Activated CD8-positive, alpha-beta T cell treated with anti-CD3 and anti-CD28 coated beads, Interleukin-2, amount 10 ng/mL, durations not matched to agents 7 days and 5 days (primary cell): ENCODE measurements around the gene TMEM108. TPM values are rescaled to one million over a fixed set of nuclear protein-coding genes. Genes with fewer than 3 reads are reported as not detected.

Experiments used
- ATAC-seq: fragments of 150-1000 bp; cut with Tn5 transposase; one replicate; pipeline ENCODE4 v1.10.0; 2021; ENCODE audit warnings: moderate library complexity
- CTCF ChIA-PET: fragments of 350-600 bp; sonication (Branson Sonifier 250); formaldehyde crosslinking; loops from one replicate; lab custom pipeline; 2021; ENCODE audit warnings: antibody characterized with exemption; lab: Charles Lee
- POLR2A ChIA-PET: fragments of 350-600 bp; sonication (Branson Sonifier 250); formaldehyde crosslinking; loops from one replicate; lab custom pipeline; 2021; ENCODE audit warnings: antibody characterized with exemption; lab: Charles Lee
- DNase-seq: peaks from one replicate; pipeline ENCODE4 v3.0.0-alpha.2; 2020
- H3K27ac Mint-ChIP-seq: one replicate; pipeline ENCODE4 v1.8.0; 2021; ENCODE audit warnings: mild to moderate bottlenecking, mixed read lengths
- H3K27me3 Mint-ChIP-seq: one replicate; pipeline ENCODE4 v1.8.0; 2021; ENCODE audit warnings: low read depth, mixed read lengths
- H3K36me3 Mint-ChIP-seq: one replicate; pipeline ENCODE4 v1.8.0; 2021; ENCODE audit warnings: low read depth, mixed read lengths
- H3K4me1 Mint-ChIP-seq: one replicate; pipeline ENCODE4 v1.8.0; 2021; ENCODE audit warnings: low read depth, mixed read lengths
- H3K4me3 Mint-ChIP-seq: one replicate; pipeline ENCODE4 v1.8.0; 2021; ENCODE audit warnings: mild to moderate bottlenecking, mixed read lengths
- H3K9me3 Mint-ChIP-seq: one replicate; pipeline ENCODE4 v1.8.0; 2022; ENCODE audit warnings: mixed read lengths; ENCODE audit not compliant: insufficient read depth
- total RNA-seq, 2 experiments: library from RNA; stranded (reverse); gene quantifications; one replicate each; pipeline ENCODE4 v1.2.3, GENCODE V29; 2021

The TMEM108 gene
- total RNA-seq, 2 experiments from 2014 or later: not detected

GRCh38 chr3:133428552-133428951, 390.4 kb downstream of the TMEM108 start:
- H3K27ac Mint-ChIP-seq: no peak overlapping the region
- H3K9me3 Mint-ChIP-seq: no peaks in the 10 kb centered on the region
- no peaks in the 10 kb centered on the region for H3K27me3 Mint-ChIP-seq
- CTCF ChIA-PET: no interaction called here
- no peaks in the 10 kb centered on the region for H3K36me3 Mint-ChIP-seq
- peaks cover 2% of the 10 kb centered on the region for H3K4me1 Mint-ChIP-seq
- DNase-seq (no peak), ATAC-seq (no peak)
- H3K4me3 Mint-ChIP-seq: no peak overlapping the region
- POLR2A ChIA-PET: no interaction called here

DNA sequence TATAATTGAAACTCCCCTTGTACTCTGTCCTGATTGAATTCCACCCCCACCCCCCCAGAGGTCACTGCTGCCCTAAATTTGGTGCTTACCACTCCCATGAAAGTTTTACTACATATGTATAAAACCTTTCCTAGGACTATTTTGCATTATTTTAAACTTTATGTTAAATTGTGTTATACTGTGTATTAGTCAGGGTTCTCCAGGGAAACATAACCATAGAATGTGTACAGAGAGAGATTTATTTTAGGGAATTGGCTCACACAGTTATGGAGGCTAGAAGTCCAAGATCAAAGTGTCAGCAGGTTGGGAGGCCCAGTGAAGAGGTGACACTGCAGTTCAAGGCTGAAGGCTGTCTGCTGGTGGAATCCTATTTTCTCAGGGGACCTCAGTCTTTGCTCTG, 390.9 kb downstream of the TMEM108 start:
- POLR2A ChIA-PET: no interaction called here

DNA sequence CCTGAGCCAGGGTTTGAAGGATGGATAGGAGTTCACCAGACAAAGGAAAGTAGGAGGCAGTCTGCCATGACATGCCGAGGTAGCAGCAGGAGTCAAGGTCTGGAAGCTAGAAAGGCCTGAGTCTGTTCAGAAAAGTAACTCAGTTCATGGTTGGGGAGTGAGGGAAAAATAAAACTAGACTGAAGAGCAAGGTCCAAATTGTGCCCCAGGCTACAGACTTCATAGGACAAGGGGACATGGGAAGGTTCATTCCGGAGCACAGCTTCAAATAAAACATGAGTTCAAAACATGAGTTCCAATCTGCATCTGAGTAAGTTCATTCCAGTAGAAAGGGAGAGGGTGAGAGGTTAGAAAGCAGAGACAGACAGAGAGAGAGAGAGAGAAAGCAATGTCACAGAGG, 401.4 kb downstream of the TMEM108 start:
- CTCF ChIA-PET: no interaction called here
- peaks cover 6% of the 10 kb centered on the region for H3K9me3 Mint-ChIP-seq
- no peak for DNase-seq
- H3K4me3 Mint-ChIP-seq: no peak overlapping the region
- H3K27ac Mint-ChIP-seq: no peak overlapping the region
- peaks cover 9% of the 10 kb centered on the region for H3K36me3 Mint-ChIP-seq
- no peak for ATAC-seq
- POLR2A ChIA-PET: no interaction called here
- H3K4me1 Mint-ChIP-seq: peaks cover 23% of the 10 kb centered on the region
- no peaks in the 10 kb centered on the region for H3K27me3 Mint-ChIP-seq

More for the DNA sequence above, 390.9 kb downstream of the TMEM108 start:
- H3K4me3 Mint-ChIP-seq: no peak overlapping the region
- H3K27me3 Mint-ChIP-seq: no peaks in the 10 kb centered on the region
- DNase-seq (no peak), ATAC-seq (no peak)
- CTCF ChIA-PET: no interaction called here
- H3K9me3 Mint-ChIP-seq: no peaks in the 10 kb centered on the region
- H3K36me3 Mint-ChIP-seq: no peaks in the 10 kb centered on the region
- no peak overlapping the region for H3K27ac Mint-ChIP-seq
- H3K4me1 Mint-ChIP-seq: no peaks in the 10 kb centered on the region

DNA sequence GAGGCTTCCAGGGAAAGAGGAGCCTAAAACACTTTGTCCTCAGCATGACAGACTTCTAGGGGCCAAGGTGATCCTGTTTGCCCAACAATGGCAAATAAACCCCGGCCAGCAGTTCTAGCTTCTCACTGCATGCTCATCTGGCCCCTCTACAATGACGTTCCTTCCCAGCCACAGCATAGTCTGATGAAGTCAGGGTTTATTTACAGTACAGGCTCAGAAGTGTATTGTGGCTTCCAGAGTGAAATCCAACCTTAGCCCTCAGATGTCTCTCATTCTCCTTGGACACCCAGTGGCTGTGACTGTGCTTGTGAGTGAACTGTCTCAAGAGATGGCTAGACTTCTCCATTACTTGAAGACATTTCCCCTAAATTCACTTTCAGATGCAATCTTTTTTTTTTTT, 402.5 kb downstream of the TMEM108 start:
- ChIA-PET CTCF (interaction anchor here (1.4 to 1.7 kb wide), 2 partner anchors 17 to 709 kb away, joined by 5 to 8 read pairs; no protein-coding TSS in a partner anchor), POLR2A (no interaction called here)
- ATAC-seq (no peak), DNase-seq (no peak)
- peaks cover 9% of the 10 kb centered on the region for H3K36me3 Mint-ChIP-seq
- H3K27ac Mint-ChIP-seq: no peak overlapping the region
- H3K4me3 Mint-ChIP-seq: no peak overlapping the region
- H3K9me3 Mint-ChIP-seq: peaks cover 6% of the 10 kb centered on the region
- no peaks in the 10 kb centered on the region for H3K27me3 Mint-ChIP-seq
- H3K4me1 Mint-ChIP-seq: peaks cover 23% of the 10 kb centered on the region

DNA sequence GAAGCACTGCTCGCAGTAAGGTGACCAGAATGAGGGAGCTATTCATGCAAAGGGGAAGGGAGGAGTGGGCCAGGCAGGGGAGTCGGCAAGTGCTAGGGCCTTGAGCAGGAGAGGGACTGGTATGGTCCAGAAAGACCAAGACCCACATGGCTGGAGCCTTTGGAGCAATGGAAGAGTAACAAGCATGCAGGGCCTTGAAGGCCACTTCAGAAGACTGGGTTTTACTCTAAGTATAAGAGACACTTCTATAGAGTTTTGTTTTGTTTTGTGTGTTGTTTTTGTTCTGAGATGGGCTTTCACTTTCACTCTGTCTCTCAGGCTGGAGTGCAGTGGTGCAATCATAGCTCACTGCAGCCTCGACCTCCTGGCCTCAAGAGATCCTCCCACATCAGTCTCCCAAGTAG, 403.7 kb downstream of the TMEM108 start:
- ATAC-seq: peak; percentile 92
- H3K36me3 Mint-ChIP-seq: peaks cover 9% of the 10 kb centered on the region
- CTCF ChIA-PET: interaction anchor here (0.6 to 1.7 kb wide), 11 partner anchors 10 to 715 kb away, joined by 3 to 12 read pairs (median 4); partner anchors contain the start of gene CDV3
- DNase-seq: peak; percentile 43
- H3K9me3 Mint-ChIP-seq: peaks cover 6% of the 10 kb centered on the region
- peak overlapping the region; percentile 93 for H3K27ac Mint-ChIP-seq
- H3K4me3 Mint-ChIP-seq: peak overlapping the region; percentile 70
- no peaks in the 10 kb centered on the region for H3K27me3 Mint-ChIP-seq
- H3K4me1 Mint-ChIP-seq: peaks cover 23% of the 10 kb centered on the region
- POLR2A ChIA-PET: interaction anchor here (0.7 to 1.7 kb wide), 6 partner anchors 33 to 136 kb away, joined by 3 to 8 read pairs (median 5); partner anchors contain the start of gene CDV3

- Mint-ChIP-seq H3K4me3 (peak overlapping the region; percentile 70), H3K36me3 (peaks cover 9% of the 10 kb centered on the region), H3K9me3 (peaks cover 6% of the 10 kb centered on the region), H3K27me3 (no peaks in the 10 kb centered on the region), H3K4me1 (peaks cover 23% of the 10 kb centered on the region), H3K27ac (peak overlapping the region; percentile 93)
- ChIA-PET CTCF (interaction anchor here (0.6 to 1.7 kb wide), 9 partner anchors 9 to 716 kb away, joined by 3 to 13 read pairs (median 4); partner anchors contain the start of gene CDV3), POLR2A (interaction anchor here (1.0 to 1.7 kb wide), 3 partner anchors 130 to 136 kb away, joined by 5 to 8 read pairs (median 5); no protein-coding TSS in a partner anchor)
- ATAC-seq: no peak
- no peak for DNase-seq
Observed at GRCh38 chr3:133442518-133442917, 404.3 kb downstream of the TMEM108 start.

DNA sequence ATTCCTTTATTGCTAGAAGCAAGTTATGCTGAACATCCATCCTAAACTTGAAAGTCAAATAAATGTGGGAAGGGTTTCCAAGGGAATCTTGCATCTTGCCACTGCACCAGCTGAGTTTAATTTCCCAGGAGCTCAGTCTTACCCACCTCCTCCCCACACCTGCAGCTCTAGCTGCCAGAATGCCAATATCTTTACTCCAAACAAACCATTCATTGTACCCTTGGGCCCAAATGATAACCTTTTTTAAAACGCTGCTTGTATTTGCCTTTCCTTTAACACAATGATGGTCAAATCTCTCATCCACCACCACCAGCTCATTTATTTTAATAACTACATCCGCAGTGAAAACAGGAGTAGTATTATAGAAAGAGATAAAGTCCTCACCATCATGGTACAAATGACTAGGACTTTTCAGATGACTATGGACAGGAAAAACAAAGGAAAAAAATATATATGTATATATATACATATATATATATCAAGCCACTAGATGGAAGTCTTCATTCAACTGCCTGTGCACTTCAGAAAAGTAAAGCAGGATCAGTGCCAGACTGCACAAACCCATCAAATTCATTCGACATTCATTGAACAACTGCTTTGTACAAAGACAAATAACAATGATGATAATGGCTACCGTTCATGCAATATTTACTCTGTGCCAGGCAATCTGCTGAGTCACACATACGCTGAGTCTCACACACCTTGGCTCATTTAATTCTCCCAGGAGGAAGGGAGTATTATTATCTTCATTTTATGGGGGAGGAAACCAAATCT, 405.6 kb downstream of the TMEM108 start:
- no peak overlapping the region for H3K27ac Mint-ChIP-seq
- no peaks in the 10 kb centered on the region for H3K27me3 Mint-ChIP-seq
- ChIA-PET CTCF (interaction anchor here (0.6 to 1.7 kb wide), 8 partner anchors 9 to 185 kb away, joined by 3 to 13 read pairs (median 3); partner anchors contain the start of gene CDV3), POLR2A (interaction anchor here (0.8 kb wide), 2 partner anchors 128 to 130 kb away, joined by 3 to 4 read pairs; partner anchors contain the start of gene CDV3)
- no peak overlapping the region for H3K4me3 Mint-ChIP-seq
- peaks cover 6% of the 10 kb centered on the region for H3K9me3 Mint-ChIP-seq
- H3K36me3 Mint-ChIP-seq: peaks cover 9% of the 10 kb centered on the region
- H3K4me1 Mint-ChIP-seq: peaks cover 30% of the 10 kb centered on the region
- DNase-seq (no peak), ATAC-seq (no peak)

DNA sequence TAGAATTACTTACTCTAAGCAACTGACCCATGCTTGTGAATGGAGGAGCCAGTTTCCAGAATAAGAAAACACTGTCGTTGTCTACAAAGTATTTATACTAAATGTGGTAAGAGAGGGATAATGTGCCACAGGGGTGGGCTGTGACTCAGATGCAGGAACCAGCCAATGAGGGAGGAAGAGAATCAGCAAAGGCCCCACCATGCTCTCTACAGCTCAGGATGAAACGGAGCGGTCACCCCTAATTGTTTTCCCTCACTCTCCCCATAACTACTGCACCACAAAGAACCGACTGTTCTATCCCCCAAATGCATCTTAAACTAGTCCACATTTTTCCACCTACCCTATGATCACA, 406.2 kb downstream of the TMEM108 start:
- POLR2A ChIA-PET: no interaction called here
- H3K4me1 Mint-ChIP-seq: peaks cover 36% of the 10 kb centered on the region

GRCh38 chr3:133445108-133445507, 406.9 kb downstream of the TMEM108 start:
- no peak overlapping the region for H3K4me3 Mint-ChIP-seq
- no peaks in the 10 kb centered on the region for H3K27me3 Mint-ChIP-seq
- H3K27ac Mint-ChIP-seq: no peak overlapping the region
- H3K9me3 Mint-ChIP-seq: no peaks in the 10 kb centered on the region
- CTCF ChIA-PET: interaction anchor here (1.3 to 3.5 kb wide), 2 partner anchors 14 to 133 kb away, joined by 3 to 12 read pairs; no protein-coding TSS in a partner anchor
- DNase-seq (no peak), ATAC-seq (no peak)
- POLR2A ChIA-PET: no interaction called here
- H3K4me1 Mint-ChIP-seq: peaks cover 40% of the 10 kb centered on the region
- H3K36me3 Mint-ChIP-seq: peaks cover 3% of the 10 kb centered on the region

More for the DNA sequence above, 406.2 kb downstream of the TMEM108 start:
- CTCF ChIA-PET: interaction anchor here (1.2 to 1.7 kb wide), 4 partner anchors 35 to 185 kb away, joined by 3 to 7 read pairs (median 4); no protein-coding TSS in a partner anchor
- Mint-ChIP-seq H3K36me3 (peaks cover 8% of the 10 kb centered on the region), H3K27me3 (no peaks in the 10 kb centered on the region), H3K27ac (no peak overlapping the region), H3K4me3 (no peak overlapping the region), H3K9me3 (peaks cover 6% of the 10 kb centered on the region)
- no peak for ATAC-seq
- no peak for DNase-seq
